CD4-positive, alpha-beta T cell treated with Interleukin-4 for 4 hours (primary cell): ENCODE data around the gene TMC5.
"Not testable (repeated sequence)": the region's sequence is repeated elsewhere in the genome, so short reads cannot be mapped to it uniquely, and the experiment has no call there.

ENCODE experiments used
- DNase-seq: peaks from one replicate; pipeline ENCODE4 v3.0.0-alpha.2; 2020

The TMC5 gene

GRCh38 chr16:19417640-19418039 lies at the start of gene TMC5:
Gene TMC5, plus strand, starts transcription at chr16:19417883. Its CDS starts 22,156 bp downstream, at chr16:19440039.
- no peak for DNase-seq

GRCh38 chr16:19372541-19372940 lies 45.1 kb upstream of the TMC5 start:
- DNase-seq, result not testable (repeated sequence)

- no peak for DNase-seq
Observed at GRCh38 chr16:19374402-19374801, 43.3 kb upstream of the TMC5 start.

GRCh38 chr16:19375561-19376158 lies 42.0 kb upstream of the TMC5 start:
- DNase-seq, result peak; percentile 15

GRCh38 chr16:19377864-19378263 lies 39.8 kb upstream of the TMC5 start:
- DNase-seq, result no peak

GRCh38 chr16:19378511-19378910 lies 39.2 kb upstream of the TMC5 start:
- DNase-seq, result no peak

GRCh38 chr16:19379838-19380237 lies 37.8 kb upstream of the TMC5 start:
- DNase-seq, result no peak

- DNase-seq, result no peak
Observed at GRCh38 chr16:19380328-19380727, 37.4 kb upstream of the TMC5 start.

GRCh38 chr16:19382084-19382801 lies 35.4 kb upstream of the TMC5 start:
- DNase-seq, result no peak

GRCh38 chr16:19382887-19383816 lies 34.5 kb upstream of the TMC5 start:
- no peak for DNase-seq

GRCh38 chr16:19384656-19385055 lies 33.0 kb upstream of the TMC5 start:
- no peak for DNase-seq

- no peak for DNase-seq
Observed at GRCh38 chr16:19386525-19386924, 31.2 kb upstream of the TMC5 start.

GRCh38 chr16:19389246-19389645 lies 28.4 kb upstream of the TMC5 start:
- DNase-seq, result peak; percentile 25

- not testable (repeated sequence) for DNase-seq
Observed at GRCh38 chr16:19391185-19391776, 26.4 kb upstream of the TMC5 start.

- no peak for DNase-seq
Observed at GRCh38 chr16:19392352-19392751, 25.3 kb upstream of the TMC5 start.

- DNase-seq, result no peak
Observed at GRCh38 chr16:19393226-19394111, 24.2 kb upstream of the TMC5 start.

GRCh38 chr16:19395646-19396267 lies 21.9 kb upstream of the TMC5 start:
- not testable (repeated sequence) for DNase-seq

GRCh38 chr16:19396555-19397011 lies 21.1 kb upstream of the TMC5 start:
- no peak for DNase-seq

- not testable (repeated sequence) for DNase-seq
Observed at GRCh38 chr16:19397373-19397772, 20.3 kb upstream of the TMC5 start.

- no peak for DNase-seq
Observed at GRCh38 chr16:19400711-19401110, 17.0 kb upstream of the TMC5 start.

- DNase-seq, result no peak
Observed at GRCh38 chr16:19406891-19407491, 10.7 kb upstream of the TMC5 start.
